Measurements from ENCODE around the gene INPP5K. TPM values are rescaled to one million over a fixed set of nuclear protein-coding genes. Genes with fewer than 3 reads are reported as not detected.

Gene INPP5K
- total RNA-seq (2022; extraction: Qiagen RNA extraction; ENCODE audit: low read depth): 15.9 to 28.7 TPM (median 24.0 TPM) in 5 replicates

GRCh38 chr17:1516388-1517161, at the start of gene INPP5K:
INPP5K (minus strand) TSS chr17:1516612; CDS start chr17:1516499, 113 bp downstream.

GRCh38 chr17:1492249-1493206, 23.9 kb downstream of the INPP5K start, which contains the start of gene MYO1C:
MYO1C (minus strand) TSS chr17:1492686; CDS start chr17:1492487, 199 bp downstream.

DNA sequence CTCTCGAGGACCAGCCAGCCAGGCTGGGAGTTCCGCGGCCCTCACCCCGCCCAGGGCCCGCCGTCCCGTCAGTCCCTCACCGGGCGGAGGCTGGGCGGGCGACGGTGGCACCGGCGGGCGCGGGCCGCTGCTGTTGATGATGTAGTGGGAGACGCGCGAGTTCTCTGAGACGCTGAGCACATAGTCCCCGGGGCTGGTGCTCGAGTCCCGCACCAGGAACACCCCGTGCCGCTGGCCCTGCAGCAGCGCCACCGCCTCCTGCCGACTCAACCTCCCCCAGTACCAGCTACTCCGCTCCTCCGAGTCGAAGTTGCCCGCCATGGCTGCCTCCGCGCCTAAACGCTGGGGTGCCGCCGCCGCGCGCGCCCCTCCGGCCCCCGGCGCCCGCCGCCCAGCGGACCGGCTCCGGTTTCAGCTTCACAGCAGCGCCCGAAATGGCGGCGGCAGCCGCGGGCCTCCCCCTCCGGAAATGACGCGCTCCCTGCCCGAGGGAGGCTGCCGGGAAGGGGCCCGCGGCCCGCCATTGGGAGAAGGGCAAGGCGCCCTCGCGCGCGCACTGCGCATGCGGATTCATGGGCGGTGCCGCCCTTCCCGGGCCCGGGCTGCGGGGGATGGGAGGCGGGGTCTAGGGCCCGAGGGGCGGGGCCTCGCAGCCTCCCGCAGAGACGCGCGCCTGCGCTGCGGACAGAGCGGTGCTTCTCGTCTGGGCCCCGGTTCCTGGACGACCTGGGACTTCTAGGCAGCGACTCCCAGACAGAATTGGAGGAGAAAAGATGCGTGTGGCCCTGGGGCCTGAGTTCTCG, 60.4 kb downstream of the INPP5K start, which contains the start of gene CRK:
Gene CRK (minus strand): TSS at position 436 of the 803 bp plus-strand sequence. CDS start 115 bp downstream, at position 321.

Other genes with a start within 250 kb of the INPP5K start
- not detected in 5 replicates for gene BHLHA9, start 246.2 kb downstream of the INPP5K start, total RNA-seq (2022; extraction: Qiagen RNA extraction; ENCODE audit: low read depth)
- not detected in 5 replicates for gene TRARG1, start 236.9 kb downstream of the INPP5K start, total RNA-seq (2022; extraction: Qiagen RNA extraction; ENCODE audit: low read depth)
- 566 to 1,263 TPM (median 589 TPM) in 5 replicates for gene YWHAE, start 116.4 kb downstream of the INPP5K start, total RNA-seq (2022; extraction: Qiagen RNA extraction; ENCODE audit: low read depth)
- gene CRK, start 60.4 kb downstream of the INPP5K start, total RNA-seq (2022; extraction: Qiagen RNA extraction; ENCODE audit: low read depth): 64.2 to 90.7 TPM (median 84.9 TPM) in 5 replicates
- 85.5 to 152 TPM (median 144 TPM) in 5 replicates for gene MYO1C, start 23.9 kb downstream of the INPP5K start, total RNA-seq (2022; extraction: Qiagen RNA extraction; ENCODE audit: low read depth)
- 60.7 to 75.6 TPM (median 69.3 TPM) in 5 replicates for gene PITPNA, start 46.2 kb upstream of the INPP5K start, total RNA-seq (2022; extraction: Qiagen RNA extraction; ENCODE audit: low read depth)
- gene SLC43A2, start 112.2 kb upstream of the INPP5K start, total RNA-seq (2022; extraction: Qiagen RNA extraction; ENCODE audit: low read depth): 2.7 to 7.2 TPM (median 6.3 TPM) in 5 replicates
- 0.25 to 0.39 TPM (median 0.33 TPM) in 5 replicates for gene SCARF1, start 129.1 kb upstream of the INPP5K start, total RNA-seq (2022; extraction: Qiagen RNA extraction; ENCODE audit: low read depth)
- gene RILP, start 133.3 kb upstream of the INPP5K start, total RNA-seq (2022; extraction: Qiagen RNA extraction; ENCODE audit: low read depth): 10.2 to 17.6 TPM (median 16.4 TPM) in 5 replicates
- 238 to 286 TPM (median 264 TPM) in 5 replicates for gene PRPF8, start 168.3 kb upstream of the INPP5K start, total RNA-seq (2022; extraction: Qiagen RNA extraction; ENCODE audit: low read depth)
- gene TLCD2, start 193.8 kb upstream of the INPP5K start, total RNA-seq (2022; extraction: Qiagen RNA extraction; ENCODE audit: low read depth): 1.3 to 2.0 TPM (median 1.6 TPM) in 5 replicates
- gene WDR81, start 208.1 kb upstream of the INPP5K start, total RNA-seq (2022; extraction: Qiagen RNA extraction; ENCODE audit: low read depth): 13.2 to 33.0 TPM (median 29.4 TPM) in 5 replicates
- gene SERPINF2, start 226.3 kb upstream of the INPP5K start, total RNA-seq (2022; extraction: Qiagen RNA extraction; ENCODE audit: low read depth): 1.7 to 3.1 TPM (median 2.3 TPM) in 5 replicates
- gene SERPINF1, start 245.4 kb upstream of the INPP5K start, total RNA-seq (2022; extraction: Qiagen RNA extraction; ENCODE audit: low read depth): 0.99 to 2.3 TPM (median 1.6 TPM) in 5 replicates